Measurements from ENCODE around the gene ZNF496.

- no peak for TF ChIP-seq YY1 (IDR thresholded peaks at IDR 0.05; ENCODE audit: low read depth)
- no peak for TF ChIP-seq RAD21 (IDR thresholded peaks at IDR 0.05; ENCODE audit: low read depth)
- TF ChIP-seq EGR1 (IDR thresholded peaks at IDR 0.05) = no peak
- no peak for TF ChIP-seq CREB1 (IDR thresholded peaks at IDR 0.05; ENCODE audit: low read depth)
- no peak for TF ChIP-seq EP300 (IDR thresholded peaks at IDR 0.05; ENCODE audit: borderline replicate concordance)
- no peak for TF ChIP-seq TEAD4 (IDR thresholded peaks at IDR 0.05)
- TF ChIP-seq CEBPB (IDR thresholded peaks at IDR 0.05) = no peak
- no peak for TF ChIP-seq TAF1 (IDR thresholded peaks at IDR 0.05; ENCODE audit: low read depth)
- TF ChIP-seq NFIC (IDR thresholded peaks at IDR 0.05) = no peak
Measured at GRCh38 chr1:247359559-247359958, 27.9 kb upstream of the ZNF496 start.

Data from Ishikawa (cell line).